ENCODE results near the gene CCS.

- TF ChIP-seq CTCF (IDR thresholded peaks at IDR 0.05) (no peak), POLR2A (IDR thresholded peaks at IDR 0.05) (no peak)
These were observed 6.0 kb downstream of the CCS start for GRCh38 chr11:66598993-66599392.

All from Peyer's patch (tissue), 4 donors.